Sigmoid colon (tissue), 4 donors: Measurements from ENCODE around the gene RSPH6A.

ENCODE experiments used
- EP300 ChIP-seq, 4 donors: sonication (generic); formaldehyde crosslinking; IDR thresholded peaks; one replicate each; pipeline ENCODE4 v1.6.1; 2017; ENCODE audit warnings: antibody characterized with exemption in 4 of 4
- TF ChIP-seq, protein P1 (sequence below), 4 experiments: fragments of 450-650 bp in 3 of 4; fragments of 200-600 bp in 1 of 4; IDR thresholded peaks; one replicate each; pipeline ENCODE4 v1.5.1; 2016 to 2019; ENCODE audit warnings: antibody characterized with exemption in 4 of 4, mild to moderate bottlenecking in 3 of 4, moderate library complexity in 2 of 4

DNA sequence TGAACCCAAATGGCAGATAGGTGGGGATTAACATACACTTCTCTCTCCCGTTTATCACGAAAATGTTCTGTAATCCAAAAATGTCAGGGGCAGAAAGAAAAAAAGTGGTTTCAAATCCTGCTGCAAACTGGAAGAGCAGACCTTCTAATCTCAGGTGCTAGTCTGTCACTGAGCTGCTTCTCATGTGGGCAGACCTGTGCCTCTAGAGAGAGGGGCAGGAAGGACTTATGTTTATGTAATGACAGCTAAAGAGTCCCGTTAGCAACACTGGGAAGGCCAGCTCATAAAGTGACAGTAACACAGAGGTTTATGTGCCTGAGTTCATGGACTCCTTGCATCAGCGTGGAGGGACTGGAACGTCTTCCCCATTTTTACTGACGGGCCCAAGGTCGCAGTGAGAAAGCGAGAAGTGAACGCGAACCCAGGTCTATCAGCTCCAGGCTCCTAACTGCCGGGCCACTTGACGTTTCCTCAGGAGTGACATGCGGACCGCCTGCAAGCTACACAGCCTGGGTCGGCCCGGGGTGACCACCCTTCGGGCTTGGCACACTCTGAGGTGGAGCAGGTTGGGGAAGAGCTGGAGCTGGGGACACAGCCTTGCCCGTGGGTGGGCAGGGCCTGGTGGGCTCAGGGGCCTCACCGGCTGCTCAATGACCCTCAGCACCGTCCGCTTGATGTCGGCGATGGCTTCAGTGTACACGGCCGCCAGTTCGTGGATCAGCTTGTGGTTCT lies 9.6 kb upstream of the RSPH6A start:
- TF ChIP-seq EP300 (IDR thresholded peaks at IDR 0.05), result no peak
- TF ChIP-seq, protein P1, sequence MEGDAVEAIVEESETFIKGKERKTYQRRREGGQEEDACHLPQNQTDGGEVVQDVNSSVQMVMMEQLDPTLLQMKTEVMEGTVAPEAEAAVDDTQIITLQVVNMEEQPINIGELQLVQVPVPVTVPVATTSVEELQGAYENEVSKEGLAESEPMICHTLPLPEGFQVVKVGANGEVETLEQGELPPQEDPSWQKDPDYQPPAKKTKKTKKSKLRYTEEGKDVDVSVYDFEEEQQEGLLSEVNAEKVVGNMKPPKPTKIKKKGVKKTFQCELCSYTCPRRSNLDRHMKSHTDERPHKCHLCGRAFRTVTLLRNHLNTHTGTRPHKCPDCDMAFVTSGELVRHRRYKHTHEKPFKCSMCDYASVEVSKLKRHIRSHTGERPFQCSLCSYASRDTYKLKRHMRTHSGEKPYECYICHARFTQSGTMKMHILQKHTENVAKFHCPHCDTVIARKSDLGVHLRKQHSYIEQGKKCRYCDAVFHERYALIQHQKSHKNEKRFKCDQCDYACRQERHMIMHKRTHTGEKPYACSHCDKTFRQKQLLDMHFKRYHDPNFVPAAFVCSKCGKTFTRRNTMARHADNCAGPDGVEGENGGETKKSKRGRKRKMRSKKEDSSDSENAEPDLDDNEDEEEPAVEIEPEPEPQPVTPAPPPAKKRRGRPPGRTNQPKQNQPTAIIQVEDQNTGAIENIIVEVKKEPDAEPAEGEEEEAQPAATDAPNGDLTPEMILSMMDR (IDR thresholded peaks at IDR 0.05), result no peak
